Brain microvascular endothelial cell (primary cell): ENCODE measurements around the gene PEX14.

Experiments
- DNase-seq: peaks from one replicate; pipeline ENCODE4 v3.0.0-alpha.2; 2020
- H3K27ac ChIP-seq: fragments of 250-450 bp; sonication (Bioruptor Pico); 2 replicates; pipeline ENCODE4 v1.5.1; 2020; ENCODE audit warnings: mild to moderate bottlenecking, moderate library complexity
- H3K27me3 ChIP-seq: fragments of 250-450 bp; sonication (Bioruptor Pico); replicated peaks from 2 replicates; pipeline ENCODE4 v1.5.1; 2020; ENCODE audit warnings: mild to moderate bottlenecking
- H3K36me3 ChIP-seq: fragments of 250-450 bp; sonication (Bioruptor Pico); replicated peaks from 2 replicates; pipeline ENCODE4 v1.5.1; 2020; ENCODE audit warnings: mild to moderate bottlenecking
- H3K4me3 ChIP-seq: 2 replicates; pipeline ENCODE4 v1.5.1; 2011; ENCODE audit warnings: low read depth, mild to moderate bottlenecking, control low read depth, low read length, moderate library complexity
- CTCF ChIP-seq: IDR thresholded peaks from 2 replicates; pipeline ENCODE4 v1.5.1; 2011; ENCODE audit warnings: low read depth, mild to moderate bottlenecking, moderate library complexity, low read length, control low read depth, inconsistent platforms; ENCODE audit errors: missing control alignments
- in situ Hi-C: cut with HindIII; loops from 2 replicates; pipeline ENCODE4 v1.10.0; 2017; ENCODE audit warnings: low sequenced_read_pairs, low pct_ligation_motif_present

Gene PEX14

DNA sequence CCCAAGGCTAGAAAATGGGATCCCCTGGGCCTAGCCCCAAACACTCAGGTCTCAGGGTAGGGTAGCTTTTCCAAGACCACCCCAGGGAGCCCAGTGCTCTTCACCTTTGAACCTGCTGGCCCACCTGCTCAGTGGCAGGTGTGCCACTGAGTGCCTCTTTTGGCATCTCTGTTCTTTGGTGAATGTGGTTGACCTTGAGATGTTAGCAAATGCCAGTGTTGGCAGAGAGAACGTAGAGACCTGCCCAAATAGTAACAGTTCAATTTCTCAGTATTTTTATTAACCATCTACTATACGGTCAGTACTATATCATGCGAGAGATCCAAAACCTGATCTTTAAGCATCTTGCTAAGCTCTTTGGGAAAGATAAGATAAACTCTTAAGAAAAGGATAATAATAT lies 128.2 kb downstream of the PEX14 start:
- in situ Hi-C loops: no loop called here
- Histone ChIP-seq H3K27ac (no peak overlapping the region), H3K27me3 (no peaks in the 10 kb centered on the region), H3K36me3 (no peaks in the 10 kb centered on the region), H3K4me3 (no peak overlapping the region)
- DNase-seq: no peak
- TF ChIP-seq CTCF: no peak

- in situ Hi-C loops: no loop called here
- no peak for DNase-seq
- Histone ChIP-seq H3K36me3 (no peaks in the 10 kb centered on the region), H3K27ac (no peak overlapping the region), H3K27me3 (no peaks in the 10 kb centered on the region), H3K4me3 (no peak overlapping the region)
- no peak for TF ChIP-seq CTCF
Observed at GRCh38 chr1:10604966-10605365, 130.2 kb downstream of the PEX14 start.

- H3K27ac ChIP-seq: no peak overlapping the region
- no peaks in the 10 kb centered on the region for H3K36me3 ChIP-seq
- no peak overlapping the region for H3K4me3 ChIP-seq
- no peaks in the 10 kb centered on the region for H3K27me3 ChIP-seq
- no peak for DNase-seq
- TF ChIP-seq CTCF: no peak
- in situ Hi-C loops: no loop called here
Observed at GRCh38 chr1:10606064-10606463, 131.3 kb downstream of the PEX14 start.

GRCh38 chr1:10607228-10607627 lies 132.5 kb downstream of the PEX14 start:
- Histone ChIP-seq H3K4me3 (no peak overlapping the region), H3K27me3 (no peaks in the 10 kb centered on the region), H3K36me3 (no peaks in the 10 kb centered on the region), H3K27ac (no peak overlapping the region)
- in situ Hi-C loops: no loop called here
- DNase-seq: no peak
- TF ChIP-seq CTCF: no peak

DNA sequence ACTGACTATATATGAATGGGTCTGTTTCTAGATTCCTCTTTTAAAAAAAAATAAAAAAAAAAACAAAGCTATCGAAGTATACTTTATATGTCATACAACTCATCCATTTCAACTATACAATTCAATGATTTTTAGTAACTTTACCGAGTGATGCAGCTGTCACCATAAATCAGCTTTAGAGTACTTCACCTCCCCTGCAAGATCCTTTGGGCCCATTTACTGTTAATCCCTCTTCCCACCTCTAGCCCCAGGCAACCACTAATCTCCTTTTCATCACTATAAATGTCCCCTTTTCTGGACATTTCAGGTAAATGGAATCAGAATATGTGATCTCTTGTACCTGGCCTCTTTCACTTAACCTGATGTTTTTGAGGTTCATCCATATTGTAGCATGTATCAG lies 133.9 kb downstream of the PEX14 start:
- TF ChIP-seq CTCF: no peak
- in situ Hi-C loops: no loop called here

GRCh38 chr1:10610901-10611600 lies 136.3 kb downstream of the PEX14 start:
- DNase-seq: no peak
- no peaks in the 10 kb centered on the region for H3K36me3 ChIP-seq
- no peak overlapping the region for H3K4me3 ChIP-seq
- TF ChIP-seq CTCF: no peak
- no peaks in the 10 kb centered on the region for H3K27me3 ChIP-seq
- no peak overlapping the region for H3K27ac ChIP-seq
- in situ Hi-C loops: no loop called here

More for the DNA sequence above, 133.9 kb downstream of the PEX14 start:
- Histone ChIP-seq H3K36me3 (no peaks in the 10 kb centered on the region), H3K27me3 (no peaks in the 10 kb centered on the region), H3K4me3 (no peak overlapping the region), H3K27ac (no peak overlapping the region)
- DNase-seq: no peak
